HL-60/S4 treated with phorbol 12-myristate 13-acetate at 8.2 ng/mL for 4 days and 3 days (cell line): ENCODE measurements around the gene MTA3.

Source experiments
- in situ Hi-C: fragments of 300-500 bp; cut with MboI; formaldehyde crosslinking; loops from 2 replicates; pipeline ENCODE4 v1.15.0; 2022; ENCODE audit warnings: low sequenced_read_pairs

Gene MTA3

GRCh38 chr2:42757981-42758740 is 189.7 kb downstream of the MTA3 start:
- in situ Hi-C loops: no loop called here

- in situ Hi-C loops: no loop called here
Observed at GRCh38 chr2:42758751-42759150, 190.3 kb downstream of the MTA3 start.

GRCh38 chr2:42761554-42761953 is 193.1 kb downstream of the MTA3 start:
- in situ Hi-C loops: no loop called here

GRCh38 chr2:42762155-42762554 is 193.7 kb downstream of the MTA3 start:
- in situ Hi-C loops: no loop called here

GRCh38 chr2:42762823-42763804 is 194.7 kb downstream of the MTA3 start:
- in situ Hi-C loops: no loop called here

GRCh38 chr2:42764096-42764495 is 195.7 kb downstream of the MTA3 start, which contains the start of gene OXER1:
OXER1 (minus strand) TSS chr2:42764135; CDS start chr2:42764062, 73 bp downstream.
- in situ Hi-C loops: no loop called here

GRCh38 chr2:42764901-42765300 is 196.5 kb downstream of the MTA3 start:
- in situ Hi-C loops: no loop called here

- in situ Hi-C loops: no loop called here
Observed at GRCh38 chr2:42765686-42766085, 197.3 kb downstream of the MTA3 start.

GRCh38 chr2:42767080-42767898 is 198.9 kb downstream of the MTA3 start:
- in situ Hi-C loops: no loop called here

- in situ Hi-C loops: no loop called here
Observed at GRCh38 chr2:42767899-42768705, 199.7 kb downstream of the MTA3 start.

- in situ Hi-C loops: no loop called here
Observed at GRCh38 chr2:42768706-42769256, 200.3 kb downstream of the MTA3 start.

GRCh38 chr2:42769583-42770287 is 201.3 kb downstream of the MTA3 start:
- in situ Hi-C loops: no loop called here

GRCh38 chr2:42770288-42771131 is 202.1 kb downstream of the MTA3 start:
- in situ Hi-C loops: no loop called here

- in situ Hi-C loops: no loop called here
Observed at GRCh38 chr2:42771546-42772153, 203.2 kb downstream of the MTA3 start.

GRCh38 chr2:42775186-42775585 is 206.8 kb downstream of the MTA3 start:
- in situ Hi-C loops: no loop called here

- in situ Hi-C loops: no loop called here
Observed at GRCh38 chr2:42775810-42776209, 207.4 kb downstream of the MTA3 start.

GRCh38 chr2:42777883-42778805 is 209.7 kb downstream of the MTA3 start:
- in situ Hi-C loops: no loop called here
